ENCODE measurements around the gene ADM5. TPM values are rescaled to one million over a fixed set of nuclear protein-coding genes. Genes with fewer than 3 reads are reported as not detected.

The ADM5 gene
- total and polyA plus RNA-seq, 2 experiments from 2014 or later, result 2.8 to 5.7 TPM

- TF ChIP-seq, protein P1, sequence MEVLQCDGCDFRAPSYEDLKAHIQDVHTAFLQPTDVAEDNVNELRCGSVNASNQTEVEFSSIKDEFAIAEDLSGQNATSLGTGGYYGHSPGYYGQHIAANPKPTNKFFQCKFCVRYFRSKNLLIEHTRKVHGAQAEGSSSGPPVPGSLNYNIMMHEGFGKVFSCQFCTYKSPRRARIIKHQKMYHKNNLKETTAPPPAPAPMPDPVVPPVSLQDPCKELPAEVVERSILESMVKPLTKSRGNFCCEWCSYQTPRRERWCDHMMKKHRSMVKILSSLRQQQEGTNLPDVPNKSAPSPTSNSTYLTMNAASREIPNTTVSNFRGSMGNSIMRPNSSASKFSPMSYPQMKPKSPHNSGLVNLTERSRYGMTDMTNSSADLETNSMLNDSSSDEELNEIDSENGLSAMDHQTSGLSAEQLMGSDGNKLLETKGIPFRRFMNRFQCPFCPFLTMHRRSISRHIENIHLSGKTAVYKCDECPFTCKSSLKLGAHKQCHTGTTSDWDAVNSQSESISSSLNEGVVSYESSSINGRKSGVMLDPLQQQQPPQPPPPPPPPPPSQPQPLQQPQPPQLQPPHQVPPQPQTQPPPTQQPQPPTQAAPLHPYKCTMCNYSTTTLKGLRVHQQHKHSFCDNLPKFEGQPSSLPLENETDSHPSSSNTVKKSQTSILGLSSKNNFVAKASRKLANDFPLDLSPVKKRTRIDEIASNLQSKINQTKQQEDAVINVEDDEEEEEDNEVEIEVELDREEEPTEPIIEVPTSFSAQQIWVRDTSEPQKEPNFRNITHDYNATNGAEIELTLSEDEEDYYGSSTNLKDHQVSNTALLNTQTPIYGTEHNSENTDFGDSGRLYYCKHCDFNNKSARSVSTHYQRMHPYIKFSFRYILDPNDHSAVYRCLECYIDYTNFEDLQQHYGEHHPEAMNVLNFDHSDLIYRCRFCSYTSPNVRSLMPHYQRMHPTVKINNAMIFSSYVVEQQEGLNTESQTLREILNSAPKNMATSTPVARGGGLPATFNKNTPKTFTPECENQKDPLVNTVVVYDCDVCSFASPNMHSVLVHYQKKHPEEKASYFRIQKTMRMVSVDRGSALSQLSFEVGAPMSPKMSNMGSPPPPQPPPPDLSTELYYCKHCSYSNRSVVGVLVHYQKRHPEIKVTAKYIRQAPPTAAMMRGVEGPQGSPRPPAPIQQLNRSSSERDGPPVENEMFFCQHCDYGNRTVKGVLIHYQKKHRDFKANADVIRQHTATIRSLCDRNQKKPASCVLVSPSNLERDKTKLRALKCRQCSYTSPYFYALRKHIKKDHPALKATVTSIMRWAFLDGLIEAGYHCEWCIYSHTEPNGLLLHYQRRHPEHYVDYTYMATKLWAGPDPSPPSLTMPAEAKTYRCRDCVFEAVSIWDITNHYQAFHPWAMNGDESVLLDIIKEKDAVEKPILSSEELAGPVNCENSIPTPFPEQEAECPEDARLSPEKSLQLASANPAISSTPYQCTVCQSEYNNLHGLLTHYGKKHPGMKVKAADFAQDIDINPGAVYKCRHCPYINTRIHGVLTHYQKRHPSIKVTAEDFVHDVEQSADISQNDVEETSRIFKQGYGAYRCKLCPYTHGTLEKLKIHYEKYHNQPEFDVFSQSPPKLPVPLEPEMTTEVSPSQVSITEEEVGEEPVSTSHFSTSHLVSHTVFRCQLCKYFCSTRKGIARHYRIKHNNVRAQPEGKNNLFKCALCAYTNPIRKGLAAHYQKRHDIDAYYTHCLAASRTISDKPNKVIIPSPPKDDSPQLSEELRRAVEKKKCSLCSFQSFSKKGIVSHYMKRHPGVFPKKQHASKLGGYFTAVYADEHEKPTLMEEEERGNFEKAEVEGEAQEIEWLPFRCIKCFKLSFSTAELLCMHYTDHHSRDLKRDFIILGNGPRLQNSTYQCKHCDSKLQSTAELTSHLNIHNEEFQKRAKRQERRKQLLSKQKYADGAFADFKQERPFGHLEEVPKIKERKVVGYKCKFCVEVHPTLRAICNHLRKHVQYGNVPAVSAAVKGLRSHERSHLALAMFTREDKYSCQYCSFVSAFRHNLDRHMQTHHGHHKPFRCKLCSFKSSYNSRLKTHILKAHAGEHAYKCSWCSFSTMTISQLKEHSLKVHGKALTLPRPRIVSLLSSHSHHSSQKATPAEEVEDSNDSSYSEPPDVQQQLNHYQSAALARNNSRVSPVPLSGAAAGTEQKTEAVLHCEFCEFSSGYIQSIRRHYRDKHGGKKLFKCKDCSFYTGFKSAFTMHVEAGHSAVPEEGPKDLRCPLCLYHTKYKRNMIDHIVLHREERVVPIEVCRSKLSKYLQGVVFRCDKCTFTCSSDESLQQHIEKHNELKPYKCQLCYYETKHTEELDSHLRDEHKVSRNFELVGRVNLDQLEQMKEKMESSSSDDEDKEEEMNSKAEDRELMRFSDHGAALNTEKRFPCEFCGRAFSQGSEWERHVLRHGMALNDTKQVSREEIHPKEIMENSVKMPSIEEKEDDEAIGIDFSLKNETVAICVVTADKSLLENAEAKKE (CRISPR knock-in tag; IDR thresholded peaks at IDR 0.05), result no peak
- TF ChIP-seq ETS1 (IDR thresholded peaks at IDR 0.05), result no peak
- TF ChIP-seq JUNB (IDR thresholded peaks at IDR 0.05; ENCODE audit: unreplicated experiment), result no peak
- TF ChIP-seq ZNF114 (CRISPR knock-in tag; IDR thresholded peaks at IDR 0.05), result no peak
Measured at GRCh38 chr19:49643466-49643865, 45.9 kb upstream of the ADM5 start (continued).

DNA sequence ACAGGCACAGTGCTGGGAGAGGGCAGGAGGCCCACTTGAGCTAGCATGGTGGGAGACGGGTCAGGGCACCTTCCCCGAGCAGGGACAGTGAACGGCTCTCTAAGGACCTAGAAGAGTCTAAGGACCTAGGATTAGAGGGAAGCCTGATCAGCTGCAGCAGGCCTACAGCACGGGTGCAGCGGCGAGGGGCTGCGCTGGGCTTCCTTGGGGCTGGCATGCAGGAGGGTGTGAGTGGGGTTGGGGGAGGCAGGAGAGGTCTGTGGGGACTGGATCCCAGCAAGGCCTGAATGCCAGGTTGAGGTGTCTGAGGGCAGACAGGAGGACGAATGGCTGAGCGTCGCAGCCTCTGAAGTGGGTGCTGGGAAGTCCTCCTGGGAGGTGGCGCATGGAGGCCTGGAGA is 43.8 kb upstream of the ADM5 start:
- peak overlapping the region; percentile 77; the same call in 1 of the 2 replicates for H3K27ac Mint-ChIP-seq
- Histone ChIP-seq H3F3A (replicated peaks; ENCODE audit: low read depth) (peaks cover 21% of the 10 kb centered on the region), H3K4me2 (no peak overlapping the region), H3K4me3 (no peak overlapping the region), H3K4me1 (ENCODE audit: insufficient read depth) (peaks cover 18% of the 10 kb centered on the region), H2AFZ (no peak overlapping the region), H3K27me3 (ENCODE audit: insufficient read depth) (no peaks in the 10 kb centered on the region), H3K36me3 (ENCODE audit: insufficient read depth) (no peaks in the 10 kb centered on the region; the same call in none of the 2 replicates), H3K27ac (ENCODE audit: low read depth) (no peak overlapping the region), H3K9me2 (ENCODE audit: insufficient read depth) (no peaks in the 10 kb centered on the region), H3K79me2 (replicated peaks; ENCODE audit: insufficient read depth) (peaks cover 26% of the 10 kb centered on the region), H4K20me1 (replicated peaks; ENCODE audit: insufficient read depth) (peaks cover 13% of the 10 kb centered on the region)
- H3K9me3 Mint-ChIP-seq, result no peaks in the 10 kb centered on the region
- ATAC-seq (no peak), DNase-seq (ENCODE audit: low spot score) (no peak)
- peaks cover 30% of the 10 kb centered on the region for H3K4me1 Mint-ChIP-seq
- peaks cover 32% of the 10 kb centered on the region for H3K36me3 Mint-ChIP-seq (ENCODE audit: low read depth)
- H3K4me3 Mint-ChIP-seq, result no peak overlapping the region
- peaks cover 22% of the 10 kb centered on the region for H3K27me3 Mint-ChIP-seq (ENCODE audit: insufficient read depth, low read depth, poor library complexity)
- TF ChIP-seq NANOG (IDR thresholded peaks at IDR 0.05; ENCODE audit: borderline replicate concordance) (no peak), EZH2phosphoT487 (IDR thresholded peaks at IDR 0.05; ENCODE audit: unreplicated experiment) (no peak), REST (IDR thresholded peaks at IDR 0.05; ENCODE audit: unreplicated experiment) (no peak), STAT1 (IDR thresholded peaks at IDR 0.05; ENCODE audit: unreplicated experiment) (no peak), JUNB (IDR thresholded peaks at IDR 0.05; ENCODE audit: unreplicated experiment) (no peak), ETS1 (IDR thresholded peaks at IDR 0.05) (no peak), POLR2AphosphoS5 (IDR thresholded peaks at IDR 0.05; ENCODE audit: low read depth) (no peak), CREB1 (CRISPR knock-in tag; IDR thresholded peaks at IDR 0.05; ENCODE audit: low read depth) (no peak)
- TF ChIP-seq, protein P2, sequence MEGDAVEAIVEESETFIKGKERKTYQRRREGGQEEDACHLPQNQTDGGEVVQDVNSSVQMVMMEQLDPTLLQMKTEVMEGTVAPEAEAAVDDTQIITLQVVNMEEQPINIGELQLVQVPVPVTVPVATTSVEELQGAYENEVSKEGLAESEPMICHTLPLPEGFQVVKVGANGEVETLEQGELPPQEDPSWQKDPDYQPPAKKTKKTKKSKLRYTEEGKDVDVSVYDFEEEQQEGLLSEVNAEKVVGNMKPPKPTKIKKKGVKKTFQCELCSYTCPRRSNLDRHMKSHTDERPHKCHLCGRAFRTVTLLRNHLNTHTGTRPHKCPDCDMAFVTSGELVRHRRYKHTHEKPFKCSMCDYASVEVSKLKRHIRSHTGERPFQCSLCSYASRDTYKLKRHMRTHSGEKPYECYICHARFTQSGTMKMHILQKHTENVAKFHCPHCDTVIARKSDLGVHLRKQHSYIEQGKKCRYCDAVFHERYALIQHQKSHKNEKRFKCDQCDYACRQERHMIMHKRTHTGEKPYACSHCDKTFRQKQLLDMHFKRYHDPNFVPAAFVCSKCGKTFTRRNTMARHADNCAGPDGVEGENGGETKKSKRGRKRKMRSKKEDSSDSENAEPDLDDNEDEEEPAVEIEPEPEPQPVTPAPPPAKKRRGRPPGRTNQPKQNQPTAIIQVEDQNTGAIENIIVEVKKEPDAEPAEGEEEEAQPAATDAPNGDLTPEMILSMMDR (conservative IDR thresholded peaks at IDR 0.05; ENCODE audit: low read depth in 2 of 2), result no peak

Measured in GM23338 (cell line).